Keratinocyte (primary cell): ENCODE results near the gene PRUNE1. TPM values are rescaled to one million over a fixed set of nuclear protein-coding genes. Genes with fewer than 3 reads are reported as not detected.

Source experiments
- DNase-seq: peaks from one replicate; pipeline ENCODE4 v3.0.0-alpha.2; 2011; ENCODE audit warnings: low read depth, missing footprints, low spot score
- FAIRE-seq: peaks from 2 replicates; lab custom pipeline; 2011; peaks lifted over from hg19 to GRCh38; lab: Jason Lieb, UNC
- H2AFZ ChIP-seq: 2 replicates; pipeline ENCODE4 v1.6.0; 2012; ENCODE audit warnings: low read length, control low read depth, inconsistent platforms; ENCODE audit not compliant: control insufficient read depth
- H3K27ac ChIP-seq: 2 replicates; pipeline ENCODE4 v1.5.1; 2011; ENCODE audit warnings: low read length; ENCODE audit not compliant: control insufficient read depth, insufficient read depth
- H3K27me3 ChIP-seq: 3 replicates; pipeline ENCODE4 v1.6.0; 2011; ENCODE audit warnings: low read length; ENCODE audit not compliant: control insufficient read depth, insufficient read depth; ENCODE audit errors: extremely low read depth
- H3K36me3 ChIP-seq, 2 experiments: 2 replicates in 1 of 2; 3 replicates in 1 of 2; pipeline ENCODE4 v1.5.1; 2011; ENCODE audit warnings: low read length in 2 of 2, mild to moderate bottlenecking in 1 of 2; ENCODE audit not compliant: control insufficient read depth in 2 of 2, insufficient read depth in 2 of 2; ENCODE audit errors: extremely low read depth in 1 of 2
- H3K4me1 ChIP-seq: 3 replicates; pipeline ENCODE4 v1.5.1; 2011; ENCODE audit warnings: low read length; ENCODE audit not compliant: control insufficient read depth, insufficient read depth; ENCODE audit errors: extremely low read depth
- H3K4me2 ChIP-seq: 3 replicates; pipeline ENCODE4 v1.6.0; 2011; ENCODE audit warnings: low read depth, low read length; ENCODE audit not compliant: control insufficient read depth, insufficient read depth; ENCODE audit errors: extremely low read depth
- H3K4me3 ChIP-seq, 3 experiments: fragments of 200-600 bp in 1 of 3; sonication (generic) in 1 of 3; 2 replicates in 2 of 3; 3 replicates in 1 of 3; pipeline ENCODE4 v1.5.1; 2011 to 2016; ENCODE audit warnings: low read length in 3 of 3, mild to moderate bottlenecking in 3 of 3, control low read depth in 2 of 3, inconsistent platforms in 1 of 3, low read depth in 1 of 3, mixed read lengths in 1 of 3, mixed run types in 1 of 3, moderate library complexity in 1 of 3; ENCODE audit not compliant: control insufficient read depth in 2 of 3, insufficient read depth in 2 of 3; ENCODE audit errors: extremely low read depth in 1 of 3
- H3K79me2 ChIP-seq: 2 replicates; pipeline ENCODE4 v1.6.0; 2012; ENCODE audit warnings: low read length; ENCODE audit not compliant: control insufficient read depth, insufficient read depth
- H3K9ac ChIP-seq: 3 replicates; pipeline ENCODE4 v1.6.0; 2011; ENCODE audit warnings: low read length; ENCODE audit not compliant: control insufficient read depth, insufficient read depth; ENCODE audit errors: extremely low read depth
- H3K9me1 ChIP-seq: 3 replicates; pipeline ENCODE4 v1.6.0; 2011; ENCODE audit warnings: low read length; ENCODE audit not compliant: control insufficient read depth, insufficient read depth; ENCODE audit errors: extremely low read depth
- H3K9me3 ChIP-seq: 2 replicates; pipeline ENCODE4 v1.5.1; 2012; ENCODE audit warnings: low read depth, low read length; ENCODE audit not compliant: control insufficient read depth
- H4K20me1 ChIP-seq: 3 replicates; pipeline ENCODE4 v1.6.0; 2011; ENCODE audit warnings: low read length; ENCODE audit not compliant: control insufficient read depth, insufficient read depth; ENCODE audit errors: extremely low read depth
- EZH2 ChIP-seq: IDR thresholded peaks from one replicate; pipeline ENCODE4 v1.6.1; 2012; ENCODE audit warnings: inconsistent platforms, mild to moderate bottlenecking, low read length, moderate library complexity
- dilution Hi-C: fragments of 300-500 bp; cut with MboI; formaldehyde crosslinking; loops from one replicate; pipeline ENCODE4 v1.7.0; 2020; ENCODE audit warnings: low sequenced_read_pairs; ENCODE audit not compliant: extremely low pct_ligation_motif_present
- polyA plus RNA-seq, 5 experiments: library from polyadenylated mRNA; depleted of rRNA in 3 of 5; stranded (reverse) in 3 of 5; stranded (forward) in 1 of 5; unstranded in 1 of 5; fragments of >200 nt; gene quantifications; 1 replicate in 1 of 5; 2 replicates in 3 of 5; 3 replicates in 1 of 5; pipeline versions ENCODE4 v1.2.1 to v1.2.3, GENCODE V29; 2011 to 2012; ENCODE audit warnings: missing spikeins in 2 of 5, low read depth in 1 of 5, low replicate concordance in 1 of 5
- TF ChIP-seq, protein P1 (sequence below), 3 experiments: IDR thresholded peaks in 1 of 3; conservative IDR thresholded peaks in 1 of 3; optimal IDR thresholded peaks in 1 of 3; 2 replicates in 2 of 3; 3 replicates in 1 of 3; pipeline versions ENCODE3 to v1.5.1; 2011; ENCODE audit warnings: low read length in 3 of 3, mild to moderate bottlenecking in 3 of 3, moderate library complexity in 2 of 3, control low read depth in 1 of 3, inconsistent platforms in 1 of 3; ENCODE audit not compliant: insufficient read depth in 2 of 3; ENCODE audit errors: extremely low read depth in 1 of 3

Gene PRUNE1
- polyA plus RNA-seq, 1 donor (not counting 4 experiments of a cell fraction or from before 2014, with no cell fraction given), result 15.4 TPM

DNA sequence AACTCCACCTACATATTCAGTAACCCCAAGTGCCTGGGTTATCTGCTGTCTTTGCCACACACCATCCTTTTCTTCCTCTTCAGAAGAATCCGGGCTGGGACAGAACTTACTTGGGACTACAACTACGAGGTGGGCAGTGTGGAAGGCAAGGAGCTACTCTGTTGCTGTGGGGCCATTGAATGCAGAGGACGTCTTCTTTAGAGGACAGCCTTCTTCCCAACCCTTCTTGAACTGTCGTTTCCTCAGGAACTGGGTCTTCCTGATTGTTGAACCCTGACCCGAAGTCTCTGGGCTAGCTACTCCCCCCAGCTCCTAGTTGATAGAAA is 44.1 kb upstream of the PRUNE1 start:
- FAIRE-seq, result no peak

DNA sequence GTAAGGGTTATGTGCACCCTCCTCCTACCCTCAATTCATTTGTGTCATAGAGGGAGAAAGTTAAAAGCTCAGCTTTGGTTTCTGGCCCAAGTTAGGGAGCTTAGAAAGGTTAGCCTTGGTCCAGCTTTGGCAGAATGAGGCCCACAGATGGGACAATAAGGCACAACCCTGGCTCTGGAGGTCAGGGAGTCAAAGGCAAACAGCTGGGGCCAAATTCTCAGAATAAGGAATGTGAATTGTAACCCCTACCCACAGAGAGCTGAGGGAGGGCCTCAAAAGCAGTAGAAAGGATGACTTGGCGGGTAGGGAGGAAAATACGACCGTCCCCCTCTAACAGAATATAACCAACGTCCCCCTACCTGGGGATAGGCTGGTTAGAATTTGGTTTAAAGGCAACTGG is 42.6 kb upstream of the PRUNE1 start:
- Histone ChIP-seq H3K4me1 (no peaks in the 10 kb centered on the region), H3K79me2 (peaks cover 22% of the 10 kb centered on the region), H3K9me3 (no peaks in the 10 kb centered on the region), H3K27ac (no peak overlapping the region), H3K9ac (no peak overlapping the region), H3K4me2 (no peak overlapping the region), H3K27me3 (no peaks in the 10 kb centered on the region), H3K4me3 (no peak overlapping the region), H2AFZ (no peak overlapping the region), H4K20me1 (peaks cover 2% of the 10 kb centered on the region), H3K36me3 (peaks cover 46 to 58% of the 10 kb centered on the region in 2 experiments), H3K9me1 (no peaks in the 10 kb centered on the region)
- dilution Hi-C loops, result no loop called here
- no peak for DNase-seq
- TF ChIP-seq, protein P1, sequence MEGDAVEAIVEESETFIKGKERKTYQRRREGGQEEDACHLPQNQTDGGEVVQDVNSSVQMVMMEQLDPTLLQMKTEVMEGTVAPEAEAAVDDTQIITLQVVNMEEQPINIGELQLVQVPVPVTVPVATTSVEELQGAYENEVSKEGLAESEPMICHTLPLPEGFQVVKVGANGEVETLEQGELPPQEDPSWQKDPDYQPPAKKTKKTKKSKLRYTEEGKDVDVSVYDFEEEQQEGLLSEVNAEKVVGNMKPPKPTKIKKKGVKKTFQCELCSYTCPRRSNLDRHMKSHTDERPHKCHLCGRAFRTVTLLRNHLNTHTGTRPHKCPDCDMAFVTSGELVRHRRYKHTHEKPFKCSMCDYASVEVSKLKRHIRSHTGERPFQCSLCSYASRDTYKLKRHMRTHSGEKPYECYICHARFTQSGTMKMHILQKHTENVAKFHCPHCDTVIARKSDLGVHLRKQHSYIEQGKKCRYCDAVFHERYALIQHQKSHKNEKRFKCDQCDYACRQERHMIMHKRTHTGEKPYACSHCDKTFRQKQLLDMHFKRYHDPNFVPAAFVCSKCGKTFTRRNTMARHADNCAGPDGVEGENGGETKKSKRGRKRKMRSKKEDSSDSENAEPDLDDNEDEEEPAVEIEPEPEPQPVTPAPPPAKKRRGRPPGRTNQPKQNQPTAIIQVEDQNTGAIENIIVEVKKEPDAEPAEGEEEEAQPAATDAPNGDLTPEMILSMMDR (optimal IDR thresholded peaks at IDR 0.05 in 1 of 3, IDR thresholded peaks at IDR 0.05 in 1 of 3, conservative IDR thresholded peaks at IDR 0.05 in 1 of 3; ENCODE audit: extremely low read depth in 1 of 3, insufficient read depth in 2 of 3, low read length in 3 of 3), result no peak
- TF ChIP-seq EZH2, result no peak
- no peak for FAIRE-seq

More for the DNA sequence above, 44.1 kb upstream of the PRUNE1 start:
- dilution Hi-C loops, result no loop called here
- DNase-seq, result no peak
- H3K79me2 ChIP-seq, result peaks cover 10% of the 10 kb centered on the region
- no peak overlapping the region for H2AFZ ChIP-seq
- no peak overlapping the region for H3K27ac ChIP-seq
- H3K9ac ChIP-seq, result no peak overlapping the region
- no peaks in the 10 kb centered on the region for H3K27me3 ChIP-seq
- H3K9me3 ChIP-seq, result no peaks in the 10 kb centered on the region
- H3K36me3 ChIP-seq, result peaks cover 48 to 61% of the 10 kb centered on the region in 2 experiments
- H3K9me1 ChIP-seq, result no peaks in the 10 kb centered on the region
- no peak for TF ChIP-seq EZH2
- TF ChIP-seq, protein P1 (optimal IDR thresholded peaks at IDR 0.05 in 1 of 3, IDR thresholded peaks at IDR 0.05 in 1 of 3, conservative IDR thresholded peaks at IDR 0.05 in 1 of 3; ENCODE audit: extremely low read depth in 1 of 3, insufficient read depth in 2 of 3, low read length in 3 of 3), result no peak
- peaks cover 2% of the 10 kb centered on the region for H4K20me1 ChIP-seq
- H3K4me1 ChIP-seq, result no peaks in the 10 kb centered on the region
- no peak overlapping the region for H3K4me3 ChIP-seq
- H3K4me2 ChIP-seq, result no peak overlapping the region
